Measurements from ENCODE around the gene PDZD2.
"Not testable (repeated sequence)": the region's sequence is repeated elsewhere in the genome, so short reads cannot be mapped to it uniquely, and the experiment has no call there.

Gene PDZD2

GRCh38 chr5:31769530-31769929 is 130.6 kb downstream of the PDZD2 start:
- ChIA-PET CTCF (interaction anchor here (1.0 to 2.5 kb wide), 5 partner anchors 12 to 323 kb away, joined by 3 to 6 read pairs (median 4); no protein-coding TSS in a partner anchor), POLR2A (interaction anchor here (0.5 kb wide), 1 partner anchor 403 kb away, joined by 3 read pairs; no protein-coding TSS in a partner anchor)

GRCh38 chr5:31770132-31770720 is 131.3 kb downstream of the PDZD2 start:
- TF ChIP-seq CTCF (IDR thresholded peaks at IDR 0.05; ENCODE audit: control extremely low read depth, extremely low read depth, low read depth, missing control alignments): no peak
- POLR2A ChIA-PET: interaction anchor here (0.5 kb wide), 1 partner anchor 402 kb away, joined by 3 read pairs; no protein-coding TSS in a partner anchor
- DNase-seq (ENCODE audit: extremely low spot score): no peak
- CTCF ChIA-PET: interaction anchor here (0.9 to 2.5 kb wide), 5 partner anchors 10 to 323 kb away, joined by 3 to 6 read pairs (median 4); no protein-coding TSS in a partner anchor

More at GRCh38 chr5:31769530-31769929, 130.6 kb downstream of the PDZD2 start:
- no peak for TF ChIP-seq CTCF (IDR thresholded peaks at IDR 0.05; ENCODE audit: control extremely low read depth, extremely low read depth, low read depth, missing control alignments)
- DNase-seq (ENCODE audit: extremely low spot score): no peak

GRCh38 chr5:31770998-31771397 is 132.1 kb downstream of the PDZD2 start:
- POLR2A ChIA-PET: no interaction called here
- CTCF ChIA-PET: interaction anchor here (0.9 to 2.5 kb wide), 3 partner anchors 9 to 38 kb away, joined by 3 to 6 read pairs (median 4); no protein-coding TSS in a partner anchor

GRCh38 chr5:31771500-31771899 is 132.6 kb downstream of the PDZD2 start:
- CTCF ChIA-PET: no interaction called here
- no peak for TF ChIP-seq CTCF (IDR thresholded peaks at IDR 0.05; ENCODE audit: control extremely low read depth, extremely low read depth, low read depth, missing control alignments)
- POLR2A ChIA-PET: no interaction called here
- DNase-seq (ENCODE audit: extremely low spot score): no peak

More at GRCh38 chr5:31770998-31771397, 132.1 kb downstream of the PDZD2 start:
- no peak for TF ChIP-seq CTCF (IDR thresholded peaks at IDR 0.05; ENCODE audit: control extremely low read depth, extremely low read depth, low read depth, missing control alignments)
- DNase-seq (ENCODE audit: extremely low spot score): peak; percentile 48

- CTCF ChIA-PET: interaction anchor here (1.0 kb wide), 1 partner anchor 13 kb away, joined by 3 read pairs; no protein-coding TSS in a partner anchor
- POLR2A ChIA-PET: interaction anchor here (0.5 kb wide), 1 partner anchor 17 kb away, joined by 3 read pairs; no protein-coding TSS in a partner anchor
- DNase-seq (ENCODE audit: extremely low spot score): not testable (repeated sequence)
Observed at GRCh38 chr5:31776294-31776693, 137.4 kb downstream of the PDZD2 start.

- CTCF ChIA-PET: interaction anchor here (2.0 kb wide), 1 partner anchor 17 kb away, joined by 5 read pairs; no protein-coding TSS in a partner anchor
- TF ChIP-seq CTCF (IDR thresholded peaks at IDR 0.05; ENCODE audit: control extremely low read depth, extremely low read depth, low read depth, missing control alignments): no peak
- POLR2A ChIA-PET: no interaction called here
- no peak for DNase-seq (ENCODE audit: extremely low spot score)
Observed at GRCh38 chr5:31776976-31777651, 138.2 kb downstream of the PDZD2 start.

GRCh38 chr5:31781772-31782171 is 142.8 kb downstream of the PDZD2 start:
- no peak for DNase-seq (ENCODE audit: extremely low spot score)
- CTCF ChIA-PET: interaction anchor here (1.1 to 2.7 kb wide), 6 partner anchors 11 to 143 kb away, joined by 3 to 12 read pairs (median 4); partner anchors contain the start of gene PDZD2

More at GRCh38 chr5:31781772-31782171, 142.8 kb downstream of the PDZD2 start:
- POLR2A ChIA-PET: no interaction called here
- TF ChIP-seq CTCF (IDR thresholded peaks at IDR 0.05; ENCODE audit: control extremely low read depth, extremely low read depth, low read depth, missing control alignments): no peak

All from GM10248 (cell line).